Body of pancreas (tissue), 4 donors: ENCODE results near the gene KRTAP22-1. TPM values are rescaled to one million over a fixed set of nuclear protein-coding genes. Genes with fewer than 3 reads are reported as not detected.

ENCODE experiments used
- ATAC-seq: fragments of 150-250 bp; one replicate; pipeline ENCODE4 v1.9.1; 2016
- DNase-seq, 4 donors: peaks; one replicate each; pipeline ENCODE4 v3.0.0-alpha.2; 2019
- H3K27ac ChIP-seq, 4 donors: fragments of 200-600 bp; sonication (generic); 1 replicate in 3 of 4; 2 replicates in 1 of 4; pipeline versions ENCODE4 v1.5.1 to v1.6.1; 2016 to 2019; ENCODE audit warnings: mild to moderate bottlenecking in 1 of 4, mixed read lengths in 1 of 4, moderate library complexity in 1 of 4
- H3K27me3 ChIP-seq, 2 donors: fragments of 200-600 bp; sonication (generic); one replicate each; pipeline ENCODE4 v1.6.0; 2016; ENCODE audit warnings: mild to moderate bottlenecking in 1 of 2
- H3K36me3 ChIP-seq, 2 donors: fragments of 200-600 bp; sonication (generic); replicated peaks in 1 of 2; 2 replicates each; pipeline ENCODE4 v1.5.1; 2016; ENCODE audit warnings: low read depth in 2 of 2; ENCODE audit not compliant: insufficient read depth in 1 of 2
- H3K4me1 ChIP-seq: fragments of 200-600 bp; sonication (generic); one replicate; pipeline ENCODE4 v1.6.0; 2016
- H3K4me3 ChIP-seq, 2 donors: fragments of 200-600 bp; sonication (generic); 1 replicate in 1 of 2; 2 replicates in 1 of 2; pipeline ENCODE4 v1.5.1; 2016 to 2019
- H3K9me3 ChIP-seq, 3 donors: fragments of 200-600 bp; sonication (generic); 1 replicate in 2 of 3; 2 replicates in 1 of 3; pipeline ENCODE4 v1.5.1; 2016
- CTCF ChIP-seq, 7 experiments: fragments of 450-650 bp in 4 of 7; fragments of 200-600 bp in 3 of 7; sonication (generic) in 3 of 7; IDR thresholded peaks; one replicate each; pipeline ENCODE4 v1.5.1; 2016 to 2019; ENCODE audit warnings: antibody characterized with exemption in 7 of 7
- POLR2A ChIP-seq, 3 donors: fragments of 450-650 bp; IDR thresholded peaks; one replicate each; pipeline ENCODE4 v1.6.1; 2016; ENCODE audit warnings: antibody characterized with exemption in 3 of 3, mild to moderate bottlenecking in 2 of 3
- WGBS, 2 donors: methylation state at CpG; one replicate each; pipeline ENCODE4 v1.1.5; 2017; 5-methylcytosine and 5-hydroxymethylcytosine counted together
- intact Hi-C: fragments of 100-400 bp; cut with DNase I; formaldehyde crosslinking; loops from one replicate; pipeline ENCODE4 v1.15.1; 2023
- total RNA-seq, 2 donors: library from RNA; depleted of rRNA; stranded (reverse); fragments of >200 nt; gene quantifications; one replicate each; pipeline ENCODE4 v1.1.0, GENCODE V29; 2016

KRTAP22-1 gene
- total RNA-seq, 2 donors from 2014 or later: not detected

- WGBS, 2 donors: 24 to 50% methylated on average over 1 of the region's 1 CpG
- TF ChIP-seq POLR2A (IDR thresholded peaks at IDR 0.05) (no peak), CTCF (IDR thresholded peaks at IDR 0.05) (no peak)
- DNase-seq (no peak), ATAC-seq (no peak)
- H3K4me1 ChIP-seq: no peaks in the 10 kb centered on the region
- no peak overlapping the region for H3K27ac ChIP-seq
- H3K4me3 ChIP-seq: no peak overlapping the region
- H3K9me3 ChIP-seq: no peaks in the 10 kb centered on the region
- H3K27me3 ChIP-seq: no peaks in the 10 kb centered on the region
- H3K36me3 ChIP-seq: no peaks in the 10 kb centered on the region
- intact Hi-C loops: no loop called here
Observed at GRCh38 chr21:30629200-30629599, 28.3 kb downstream of the KRTAP22-1 start.

DNA sequence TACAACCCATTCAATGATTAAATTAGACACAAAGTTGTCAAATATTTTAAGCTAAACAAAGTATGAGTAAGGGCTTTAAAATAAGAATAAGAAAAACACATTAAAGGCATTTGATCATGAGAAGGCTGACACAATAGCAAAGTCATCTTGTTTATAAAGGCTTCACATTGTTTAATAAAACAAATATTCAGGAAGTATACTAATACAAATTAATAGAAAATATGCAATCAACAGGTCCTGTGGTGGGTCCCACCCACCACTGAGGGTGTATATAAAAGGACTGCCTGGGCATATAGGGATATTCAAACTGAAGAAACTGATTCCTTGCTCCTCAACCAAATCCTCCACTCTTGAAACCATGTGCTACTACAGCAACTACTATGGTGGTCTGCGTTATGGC lies 34.0 kb downstream of the KRTAP22-1 start, which contains the start of gene KRTAP20-2:
Gene KRTAP20-2, plus strand, starts transcription at position 301 of the 400 bp plus-strand sequence. Its CDS starts 58 bp downstream, at position 359.
- H3K27ac ChIP-seq: no peak within 1 kb of the TSS
- intact Hi-C loops: no loop called here
- no peaks in the 10 kb centered on the region for H3K4me1 ChIP-seq
- ATAC-seq (no peak), DNase-seq (no peak)
- TF ChIP-seq POLR2A (IDR thresholded peaks at IDR 0.05) (no peak), CTCF (IDR thresholded peaks at IDR 0.05) (no peak)
- H3K27me3 ChIP-seq: no peaks in the 10 kb centered on the region
- 82 to 85% methylated on average over 1 of the region's 1 CpG for WGBS, 2 donors
- no peaks in the 10 kb centered on the region for H3K36me3 ChIP-seq
- H3K4me3 ChIP-seq: no peak within 1 kb of the TSS
- H3K9me3 ChIP-seq: no peaks in the 10 kb centered on the region

DNA sequence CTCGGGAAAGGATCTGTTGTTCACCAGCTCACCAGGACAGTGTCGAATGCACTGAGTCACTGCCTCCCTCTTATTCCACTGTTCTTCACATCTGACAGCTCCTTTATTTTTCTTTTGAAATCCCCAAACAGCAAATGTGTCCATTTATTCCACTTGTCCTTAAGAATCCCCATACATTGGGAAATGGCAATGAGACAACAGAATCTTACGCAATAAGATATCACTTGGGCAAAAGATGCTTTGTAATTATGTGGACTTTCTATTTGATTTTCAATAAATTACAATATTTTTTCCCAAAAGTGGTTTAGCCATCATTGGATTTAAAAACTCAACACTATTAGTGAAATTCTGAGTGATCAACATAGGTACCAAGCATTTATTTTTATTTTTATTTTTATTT lies 37.8 kb downstream of the KRTAP22-1 start:
- Histone ChIP-seq H3K36me3 (no peaks in the 10 kb centered on the region), H3K9me3 (no peaks in the 10 kb centered on the region), H3K27ac (no peak overlapping the region), H3K27me3 (no peaks in the 10 kb centered on the region), H3K4me3 (no peak overlapping the region), H3K4me1 (no peaks in the 10 kb centered on the region)
- intact Hi-C loops: no loop called here
- WGBS, 2 donors: 78 to 82% methylated on average over 3 of the region's 3 CpGs
- DNase-seq (no peak), ATAC-seq (no peak)
- TF ChIP-seq CTCF (IDR thresholded peaks at IDR 0.05): no peak

DNA sequence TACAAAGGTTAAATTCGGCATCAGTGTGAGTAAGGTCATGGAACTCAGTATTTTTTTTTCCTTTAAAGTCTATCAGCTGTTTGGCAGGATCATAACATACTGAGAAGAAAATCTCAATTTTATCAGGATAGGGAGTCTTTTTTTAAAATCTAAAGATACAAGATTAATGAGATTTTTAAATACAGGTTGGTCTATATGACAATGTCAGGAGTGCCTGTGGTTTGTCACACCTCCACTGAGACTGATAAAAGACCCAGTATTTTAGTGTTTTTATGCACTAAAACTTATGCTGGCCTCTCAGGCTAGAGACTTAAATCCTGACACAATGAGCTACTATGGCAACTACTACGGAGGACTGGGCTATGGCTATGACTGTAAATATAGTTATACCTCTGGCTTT lies 41.7 kb downstream of the KRTAP22-1 start, which contains the start of gene KRTAP20-3:
Gene KRTAP20-3, plus strand, starts transcription at position 301 of the 400 bp plus-strand sequence.
- Histone ChIP-seq H3K27ac (no peak within 1 kb of the TSS), H3K9me3 (no peaks in the 10 kb centered on the region), H3K4me3 (no peak within 1 kb of the TSS), H3K4me1 (no peaks in the 10 kb centered on the region), H3K27me3 (no peaks in the 10 kb centered on the region), H3K36me3 (no peaks in the 10 kb centered on the region)
- ATAC-seq: no peak
- intact Hi-C loops: no loop called here
- no peak for DNase-seq
- 76 to 82% methylated on average over 2 of the region's 2 CpGs for WGBS, 2 donors
- no peak for TF ChIP-seq CTCF (IDR thresholded peaks at IDR 0.05)
- no peak for TF ChIP-seq POLR2A (IDR thresholded peaks at IDR 0.05)

- DNase-seq (no peak), ATAC-seq (no peak)
- H3K36me3 ChIP-seq: no peaks in the 10 kb centered on the region
- intact Hi-C loops: no loop called here
- no peaks in the 10 kb centered on the region for H3K9me3 ChIP-seq
- no peak overlapping the region for H3K27ac ChIP-seq
- no peak overlapping the region for H3K4me3 ChIP-seq
- 50 to 64% methylated on average over 1 of the region's 1 CpG for WGBS, 2 donors
- H3K27me3 ChIP-seq: no peaks in the 10 kb centered on the region
- no peaks in the 10 kb centered on the region for H3K4me1 ChIP-seq
- TF ChIP-seq POLR2A (IDR thresholded peaks at IDR 0.05) (no peak), CTCF (IDR thresholded peaks at IDR 0.05) (no peak)
Observed at GRCh38 chr21:30646904-30647414, 46.1 kb downstream of the KRTAP22-1 start.
